BE2C (cell line): Measurements from ENCODE around the gene NCCRP1.

Experiments used
- DNase-seq: peaks from one replicate; pipeline ENCODE4 v3.0.0-alpha.2; 2020
- H3K27me3 ChIP-seq: fragments of 250-450 bp; sonication (Bioruptor Pico); 2 replicates; pipeline ENCODE4 v1.5.1; 2020; ENCODE audit warnings: mild to moderate bottlenecking
- H3K36me3 ChIP-seq: fragments of 250-450 bp; sonication (Bioruptor Pico); 2 replicates; pipeline ENCODE4 v1.5.1; 2020; ENCODE audit warnings: mild to moderate bottlenecking
- H3K4me1 ChIP-seq: fragments of 250-450 bp; sonication (Bioruptor Pico); 2 replicates; pipeline ENCODE4 v1.5.1; 2020
- H3K4me3 ChIP-seq: 2 replicates; pipeline ENCODE4 v1.5.1; 2011; ENCODE audit warnings: low read depth, low read length
- H3K9me3 ChIP-seq: fragments of 250-450 bp; sonication (Bioruptor Pico); 2 replicates; pipeline ENCODE4 v1.5.1; 2020
- TF ChIP-seq, protein P1 (sequence below): IDR thresholded peaks from 2 replicates; pipeline ENCODE4 v1.5.1; 2012; ENCODE audit warnings: mild to moderate bottlenecking, low read depth, low read length

Gene NCCRP1

DNA sequence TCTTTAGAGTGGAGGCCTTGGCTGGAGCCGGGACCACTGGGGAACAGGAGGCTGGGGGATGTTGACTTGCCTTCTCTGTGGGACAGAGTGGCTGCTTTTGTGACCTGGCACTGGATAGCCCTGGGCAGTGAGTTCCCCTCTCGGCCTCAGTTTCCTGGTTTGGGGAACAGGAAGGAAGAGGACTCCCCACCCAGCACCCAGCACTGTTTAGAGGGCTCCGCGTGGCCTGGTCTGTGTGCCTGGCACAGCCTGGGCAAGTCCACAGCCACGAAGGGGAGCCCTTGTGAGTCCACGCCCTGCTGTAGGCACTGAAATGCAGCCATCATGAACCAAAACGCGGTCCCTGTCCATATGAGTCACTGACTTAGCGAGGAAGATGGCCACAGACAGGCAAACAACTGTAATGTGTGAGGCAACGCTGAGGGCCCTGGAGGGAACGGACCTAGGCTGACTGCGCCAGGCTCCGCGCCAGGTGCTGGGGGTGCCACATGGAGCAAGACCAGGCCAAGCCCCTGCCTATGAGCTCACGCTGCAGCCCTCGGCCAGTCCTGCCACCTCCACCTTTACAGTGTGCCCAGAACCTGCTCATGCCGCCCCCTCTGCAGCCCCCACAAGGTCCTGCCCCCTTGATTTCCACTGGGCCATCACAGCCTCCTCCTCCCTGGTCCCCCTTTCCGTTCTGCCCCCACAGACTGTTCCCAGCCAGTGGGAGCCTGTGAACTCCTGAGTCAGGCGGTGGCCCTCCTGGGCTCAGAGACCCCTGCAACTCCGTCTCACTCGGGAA, 35.7 kb upstream of the NCCRP1 start:
- Histone ChIP-seq H3K9me3 (no peaks in the 10 kb centered on the region), H3K4me3 (no peak overlapping the region), H3K36me3 (no peaks in the 10 kb centered on the region), H3K4me1 (peaks cover 3% of the 10 kb centered on the region; the same call in 1 of the 2 replicates), H3K27me3 (no peaks in the 10 kb centered on the region)
- TF ChIP-seq, protein P1, sequence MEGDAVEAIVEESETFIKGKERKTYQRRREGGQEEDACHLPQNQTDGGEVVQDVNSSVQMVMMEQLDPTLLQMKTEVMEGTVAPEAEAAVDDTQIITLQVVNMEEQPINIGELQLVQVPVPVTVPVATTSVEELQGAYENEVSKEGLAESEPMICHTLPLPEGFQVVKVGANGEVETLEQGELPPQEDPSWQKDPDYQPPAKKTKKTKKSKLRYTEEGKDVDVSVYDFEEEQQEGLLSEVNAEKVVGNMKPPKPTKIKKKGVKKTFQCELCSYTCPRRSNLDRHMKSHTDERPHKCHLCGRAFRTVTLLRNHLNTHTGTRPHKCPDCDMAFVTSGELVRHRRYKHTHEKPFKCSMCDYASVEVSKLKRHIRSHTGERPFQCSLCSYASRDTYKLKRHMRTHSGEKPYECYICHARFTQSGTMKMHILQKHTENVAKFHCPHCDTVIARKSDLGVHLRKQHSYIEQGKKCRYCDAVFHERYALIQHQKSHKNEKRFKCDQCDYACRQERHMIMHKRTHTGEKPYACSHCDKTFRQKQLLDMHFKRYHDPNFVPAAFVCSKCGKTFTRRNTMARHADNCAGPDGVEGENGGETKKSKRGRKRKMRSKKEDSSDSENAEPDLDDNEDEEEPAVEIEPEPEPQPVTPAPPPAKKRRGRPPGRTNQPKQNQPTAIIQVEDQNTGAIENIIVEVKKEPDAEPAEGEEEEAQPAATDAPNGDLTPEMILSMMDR, result no peak
- DNase-seq, result no peak

DNA sequence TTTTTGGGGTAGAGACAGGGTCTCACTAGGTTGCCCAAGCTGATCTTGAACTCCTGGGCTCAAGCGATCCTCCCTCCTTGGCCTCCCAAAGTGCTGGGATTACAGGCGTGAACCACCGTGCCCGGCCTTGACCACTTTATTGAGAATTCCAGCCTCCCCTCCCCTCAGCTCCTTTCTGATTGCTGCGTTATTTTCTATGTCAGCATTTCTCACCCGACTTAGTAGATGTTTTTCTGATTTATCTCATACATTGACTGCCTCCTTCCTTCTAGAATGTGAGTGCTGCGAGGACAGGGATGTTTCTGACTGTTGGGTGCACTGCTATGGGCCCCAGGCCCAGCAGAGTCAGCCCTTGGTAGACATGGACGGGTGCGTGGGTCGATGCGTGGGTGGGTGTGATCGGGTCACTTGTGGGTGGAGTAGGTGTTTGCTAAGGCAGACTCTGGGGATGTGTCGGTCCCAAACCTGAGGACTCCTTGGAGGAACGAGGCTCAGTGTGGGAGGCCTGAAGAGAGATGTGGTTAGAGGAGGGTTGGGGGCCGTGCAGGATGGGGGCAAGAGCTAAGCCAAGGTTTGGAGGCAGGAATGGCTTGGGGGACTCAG, 34.2 kb upstream of the NCCRP1 start:
- TF ChIP-seq, protein P1, result no peak
- no peak overlapping the region for H3K4me3 ChIP-seq
- H3K27me3 ChIP-seq, result no peaks in the 10 kb centered on the region
- H3K4me1 ChIP-seq, result peaks cover 15% of the 10 kb centered on the region
- no peaks in the 10 kb centered on the region for H3K9me3 ChIP-seq
- no peaks in the 10 kb centered on the region for H3K36me3 ChIP-seq
- no peak for DNase-seq

- TF ChIP-seq, protein P1, result no peak
- Histone ChIP-seq H3K4me3 (no peak overlapping the region), H3K27me3 (no peaks in the 10 kb centered on the region), H3K9me3 (no peaks in the 10 kb centered on the region), H3K36me3 (no peaks in the 10 kb centered on the region), H3K4me1 (peaks cover 17% of the 10 kb centered on the region)
- no peak for DNase-seq
These were observed 33.1 kb upstream of the NCCRP1 start for GRCh38 chr19:39163621-39164020.

DNA sequence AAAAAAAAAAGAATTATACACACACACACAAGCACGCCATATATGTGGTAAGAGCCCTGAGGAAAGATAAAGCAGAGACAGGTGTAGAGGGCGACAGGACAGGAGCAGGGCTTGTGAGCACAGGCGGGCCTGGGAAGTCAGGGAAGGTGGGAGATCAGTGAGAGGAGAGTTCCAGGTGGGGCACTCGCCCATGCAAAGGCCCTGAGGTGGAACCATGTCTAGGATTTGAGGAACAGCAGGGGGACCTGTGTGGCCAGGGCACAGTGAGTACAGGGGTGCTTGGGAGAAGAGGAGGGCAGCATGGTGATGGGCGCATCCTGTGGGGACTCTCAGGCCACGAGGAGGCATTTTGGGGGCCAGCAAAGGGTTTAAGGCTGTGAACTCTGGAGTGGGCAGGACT, 32.5 kb upstream of the NCCRP1 start:
- DNase-seq, result no peak
- TF ChIP-seq, protein P1, result no peak
- no peaks in the 10 kb centered on the region for H3K27me3 ChIP-seq
- no peak overlapping the region for H3K4me3 ChIP-seq
- H3K36me3 ChIP-seq, result no peaks in the 10 kb centered on the region
- no peaks in the 10 kb centered on the region for H3K9me3 ChIP-seq
- H3K4me1 ChIP-seq, result peaks cover 17% of the 10 kb centered on the region

- DNase-seq, result no peak
- no peaks in the 10 kb centered on the region for H3K9me3 ChIP-seq
- no peaks in the 10 kb centered on the region for H3K27me3 ChIP-seq
- H3K36me3 ChIP-seq, result peaks cover 9% of the 10 kb centered on the region
- no peak overlapping the region for H3K4me3 ChIP-seq
- TF ChIP-seq, protein P1, result no peak
- peaks cover 17% of the 10 kb centered on the region for H3K4me1 ChIP-seq
These were observed 30.9 kb upstream of the NCCRP1 start for GRCh38 chr19:39165857-39166256.
